CD14-positive monocyte (primary cell): ENCODE data around the gene ELFN1. TPM values are rescaled to one million over a fixed set of nuclear protein-coding genes. Genes with fewer than 3 reads are reported as not detected.

Experiments used
- DNase-seq, 3 donors: peaks; one replicate each; pipeline ENCODE4 v3.0.0-alpha.2; 2011 to 2022
- H2AFZ ChIP-seq: 2 replicates; pipeline ENCODE4 v1.6.0; 2012; ENCODE audit warnings: mild to moderate bottlenecking, low read depth, low read length, inconsistent platforms; ENCODE audit not compliant: insufficient read depth, poor library complexity, severe bottlenecking
- H3K27ac ChIP-seq, 2 donors: 1 replicate in 1 of 2; 2 replicates in 1 of 2; pipeline ENCODE4 v1.5.1; 2012 to 2013; ENCODE audit warnings: low read length in 2 of 2, control low read depth in 1 of 2, inconsistent platforms in 1 of 2, low read depth in 1 of 2, mild to moderate bottlenecking in 1 of 2
- H3K27me3 ChIP-seq, 2 donors: one replicate each; pipeline versions ENCODE4 v1.6.0 to v1.6.1; 2011 to 2013; ENCODE audit warnings: low read length in 2 of 2; ENCODE audit not compliant: control insufficient read depth in 2 of 2, insufficient read depth in 2 of 2
- H3K36me3 ChIP-seq, 2 donors: replicated peaks in 1 of 2; 1 replicate in 1 of 2; 2 replicates in 1 of 2; pipeline versions ENCODE4 v1.5.1 to v1.6.1; 2012 to 2013; ENCODE audit warnings: low read length in 2 of 2, control low read depth in 1 of 2, inconsistent platforms in 1 of 2, mild to moderate bottlenecking in 1 of 2; ENCODE audit not compliant: insufficient read depth in 2 of 2, control insufficient read depth in 1 of 2
- H3K4me1 ChIP-seq, 2 donors: 1 replicate in 1 of 2; 2 replicates in 1 of 2; pipeline versions ENCODE4 v1.5.1 to v1.6.1; 2012 to 2013; ENCODE audit warnings: low read length in 2 of 2, control low read depth in 1 of 2, inconsistent platforms in 1 of 2, mild to moderate bottlenecking in 1 of 2, moderate library complexity in 1 of 2; ENCODE audit not compliant: insufficient read depth in 2 of 2, control insufficient read depth in 1 of 2
- H3K4me2 ChIP-seq: replicated peaks from 2 replicates; pipeline ENCODE3; 2012; ENCODE audit warnings: low read length, moderate library complexity, mild to moderate bottlenecking; ENCODE audit not compliant: poor library complexity, severe bottlenecking; ENCODE audit errors: extremely low read depth
- H3K4me3 ChIP-seq, 3 experiments: fragments of 200-600 bp in 1 of 3; sonication (generic) in 1 of 3; replicated peaks in 1 of 3; 1 replicate in 2 of 3; 2 replicates in 1 of 3; pipeline ENCODE4 v1.5.1; 2011 to 2013; ENCODE audit warnings: low read length in 3 of 3, mild to moderate bottlenecking in 3 of 3, control low read depth in 2 of 3, low read depth in 2 of 3, inconsistent platforms in 1 of 3, moderate library complexity in 1 of 3
- H3K79me2 ChIP-seq: 2 replicates; pipeline ENCODE4 v1.6.0; 2012; ENCODE audit warnings: mild to moderate bottlenecking, control low read depth, inconsistent platforms, low read length, moderate library complexity; ENCODE audit not compliant: insufficient read depth
- H3K9ac ChIP-seq: 2 replicates; pipeline ENCODE4 v1.6.0; 2017; ENCODE audit warnings: low read length, mild to moderate bottlenecking; ENCODE audit not compliant: insufficient read depth, poor library complexity, severe bottlenecking
- H3K9me3 ChIP-seq, 2 donors: replicated peaks in 1 of 2; 1 replicate in 1 of 2; 2 replicates in 1 of 2; pipeline versions ENCODE4 v1.5.1 to v1.6.1; 2012 to 2013; ENCODE audit warnings: low read length in 2 of 2, control low read depth in 1 of 2; ENCODE audit not compliant: control insufficient read depth in 1 of 2, insufficient read depth in 1 of 2
- H4K20me1 ChIP-seq: 2 replicates; pipeline ENCODE4 v1.6.0; 2012; ENCODE audit warnings: mild to moderate bottlenecking, low read length, control low read depth, moderate library complexity; ENCODE audit not compliant: insufficient read depth
- H3K27ac Mint-ChIP-seq, 7 donors: one replicate each; pipeline ENCODE4 v1.8.0; 2020; ENCODE audit warnings: mild to moderate bottlenecking in 7 of 7, mixed read lengths in 7 of 7, moderate library complexity in 6 of 7, inconsistent platforms in 2 of 7
- H3K27me3 Mint-ChIP-seq, 3 donors: one replicate each; pipeline ENCODE4 v1.8.0; 2021 to 2022; ENCODE audit warnings: low read depth in 3 of 3, mild to moderate bottlenecking in 3 of 3, mixed read lengths in 3 of 3, moderate library complexity in 3 of 3, inconsistent platforms in 1 of 3
- H3K36me3 Mint-ChIP-seq, 2 donors: one replicate each; pipeline ENCODE4 v1.8.0; 2020; ENCODE audit warnings: mixed read lengths in 2 of 2, inconsistent platforms in 1 of 2, mild to moderate bottlenecking in 1 of 2
- H3K4me1 Mint-ChIP-seq: one replicate; pipeline ENCODE4 v1.8.0; 2020; ENCODE audit warnings: mild to moderate bottlenecking, mixed read lengths
- H3K4me3 Mint-ChIP-seq, 2 donors: one replicate each; pipeline ENCODE4 v1.8.0; 2020; ENCODE audit warnings: mild to moderate bottlenecking in 2 of 2, mixed read lengths in 2 of 2, moderate library complexity in 1 of 2
- H3K9me3 Mint-ChIP-seq, 7 donors: one replicate each; pipeline ENCODE4 v1.8.0; 2020 to 2022; ENCODE audit warnings: mixed read lengths in 7 of 7, mild to moderate bottlenecking in 6 of 7, moderate library complexity in 6 of 7, inconsistent platforms in 2 of 7
- CTCF ChIP-seq: fragments of 200-600 bp; IDR thresholded peaks from one replicate; pipeline ENCODE4 v1.8.0; 2022; ENCODE audit warnings: antibody characterized with exemption, mild to moderate bottlenecking
- WGBS: methylation state at CpG from one replicate; pipeline ENCODE4 v1.1.5; 2013; ENCODE audit warnings: missing lambda C conversion rate; ENCODE audit not compliant: insufficient coverage; 5-methylcytosine and 5-hydroxymethylcytosine counted together
- intact Hi-C, 2 donors: fragments of 100-400 bp; cut with micrococcal nuclease; formaldehyde crosslinking; loops; one replicate each; pipeline versions ENCODE4 v1.15.0 to v1.15.1; 2023
- polyA plus RNA-seq, 3 donors: library from polyadenylated mRNA; depleted of rRNA in 1 of 3; unstranded in 2 of 3; stranded (reverse) in 1 of 3; fragments of 300-500 nt in 2 of 3; fragments of >200 nt in 1 of 3; fragmentation: Illumina TruSeq in 2 of 3; gene quantifications; 1 replicate in 2 of 3; 2 replicates in 1 of 3; pipeline ENCODE4 v1.2.3, GENCODE V29; 2012 to 2021

Gene ELFN1
- polyA plus RNA-seq, 3 donors, result not detected

GRCh38 chr7:1707756-1708595, 37.9 kb downstream of the ELFN1 start:
- H3K9me3 Mint-ChIP-seq, result peaks cover 13 to 27% (median 22%) of the 10 kb centered on the region in 7 donors
- H3K4me3 ChIP-seq, result no peak overlapping the region
- H3K4me2 ChIP-seq, result no peak overlapping the region
- TF ChIP-seq CTCF, result no peak
- intact Hi-C loops, result no loop called here
- H3K4me1 ChIP-seq, result no peaks in the 10 kb centered on the region
- DNase-seq, result no peak
- H3K27ac Mint-ChIP-seq, result no peak overlapping the region
- no peak overlapping the region for H3K9ac ChIP-seq
- no peaks in the 10 kb centered on the region for H3K36me3 Mint-ChIP-seq
- H4K20me1 ChIP-seq, result no peaks in the 10 kb centered on the region
- no peak overlapping the region for H2AFZ ChIP-seq
- no peaks in the 10 kb centered on the region for H3K4me1 Mint-ChIP-seq
- no peaks in the 10 kb centered on the region for H3K79me2 ChIP-seq
- no peaks in the 10 kb centered on the region for H3K27me3 ChIP-seq
- no peak overlapping the region for H3K4me3 Mint-ChIP-seq
- peaks cover 2 to 14% (median 3%) of the 10 kb centered on the region in 3 donors for H3K27me3 Mint-ChIP-seq
- whole genome bisulfite sequencing, result 51% methylated on average over 16 of the region's 17 CpGs
- H3K27ac ChIP-seq, result no peak overlapping the region
- H3K9me3 ChIP-seq, result peaks cover 12 to 20% of the 10 kb centered on the region in 2 donors
- no peaks in the 10 kb centered on the region for H3K36me3 ChIP-seq

GRCh38 chr7:1708596-1709251, 38.6 kb downstream of the ELFN1 start:
- Histone ChIP-seq H3K9ac (no peak overlapping the region), H4K20me1 (no peaks in the 10 kb centered on the region), H3K4me1 (no peaks in the 10 kb centered on the region), H3K27me3 (no peaks in the 10 kb centered on the region), H3K36me3 (no peaks in the 10 kb centered on the region), H3K79me2 (no peaks in the 10 kb centered on the region), H2AFZ (no peak overlapping the region), H3K9me3 (peaks cover 12 to 20% of the 10 kb centered on the region in 2 donors), H3K4me3 (no peak overlapping the region), H3K27ac (no peak overlapping the region), H3K4me2 (no peak overlapping the region)
- no peaks in the 10 kb centered on the region for H3K4me1 Mint-ChIP-seq
- peaks cover 3 to 16% (median 6%) of the 10 kb centered on the region in 3 donors for H3K27me3 Mint-ChIP-seq
- 98% methylated on average over 17 of the region's 17 CpGs for WGBS
- no peaks in the 10 kb centered on the region for H3K36me3 Mint-ChIP-seq
- no peak overlapping the region for H3K27ac Mint-ChIP-seq
- intact Hi-C loops, result no loop called here
- DNase-seq, result no peak
- no peak for TF ChIP-seq CTCF
- no peak overlapping the region for H3K4me3 Mint-ChIP-seq
- H3K9me3 Mint-ChIP-seq, result peaks cover 9 to 23% (median 18%) of the 10 kb centered on the region in 7 donors
